DMS79 (cell line): Measurements from ENCODE around the gene PHEX.
"Not testable (repeated sequence)": the region's sequence is repeated elsewhere in the genome, so short reads cannot be mapped to it uniquely, and the experiment has no call there.

Experiments
- DNase-seq: peaks from one replicate; lab custom pipeline; 2025; lab: John Stamatoyannopoulos, UW

Gene PHEX

DNA sequence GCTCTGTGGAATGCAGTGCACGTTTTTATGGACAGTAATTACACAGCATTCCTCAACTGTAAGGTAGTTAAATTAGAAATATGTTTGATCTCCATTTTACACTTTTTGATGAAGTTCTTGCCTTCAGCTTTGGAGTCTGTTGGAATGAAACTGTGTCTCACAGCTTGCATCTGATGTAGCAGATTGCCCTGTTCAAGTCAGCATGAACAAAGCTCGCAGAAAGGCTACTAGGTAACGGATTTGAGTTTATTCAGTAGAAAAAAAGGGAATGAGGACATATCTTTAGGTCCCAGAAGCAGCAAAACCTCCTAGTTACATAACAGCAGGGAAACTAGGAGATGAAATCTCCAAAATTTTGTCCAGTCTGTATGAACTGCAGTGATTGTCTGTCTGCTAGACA lies 216.3 kb downstream of the PHEX start:
- no peak for DNase-seq

DNA sequence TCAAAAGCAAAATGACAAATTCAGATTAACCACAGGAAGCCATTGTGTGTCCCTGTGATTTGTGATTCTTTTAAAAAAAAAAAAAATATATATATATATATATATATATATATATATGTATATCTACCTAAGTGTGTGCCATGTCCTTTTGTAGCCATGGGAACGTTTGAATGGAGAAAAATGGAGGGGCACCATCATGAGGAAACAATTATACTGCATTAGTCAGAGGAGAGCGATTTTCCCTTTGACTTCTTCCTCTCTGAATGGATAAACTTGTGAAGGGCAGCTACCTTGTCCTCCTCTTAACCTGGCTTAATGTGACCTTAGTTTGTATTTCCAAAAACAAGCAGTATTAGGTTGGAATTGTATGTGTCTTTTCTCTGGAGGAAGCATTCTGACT lies 217.2 kb downstream of the PHEX start:
- no peak for DNase-seq

- DNase-seq: no peak
These were observed 236.6 kb downstream of the PHEX start for GRCh38 chrX:22268706-22269105.

DNA sequence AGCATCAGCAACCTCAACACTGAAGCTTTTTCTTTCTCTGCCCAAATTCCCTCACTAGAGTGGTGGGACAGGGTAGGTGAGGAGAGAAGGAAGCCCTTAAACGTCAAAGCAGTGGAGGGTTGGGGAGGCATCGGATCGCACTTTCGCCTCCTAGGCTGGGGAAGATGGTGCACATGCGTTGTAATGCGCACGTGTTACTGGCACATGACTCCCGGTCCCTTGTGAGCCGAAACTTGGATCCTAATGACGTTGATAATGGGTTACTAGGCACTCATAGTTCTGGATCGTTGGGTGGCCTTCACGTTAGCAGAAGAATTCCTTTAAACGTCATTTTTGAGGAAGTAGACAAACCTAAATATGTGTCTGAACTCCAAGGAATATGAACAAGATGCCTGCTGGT lies 240.5 kb downstream of the PHEX start, which contains the start of gene CBLL2:
Gene CBLL2 (plus strand): TSS at position 301 of the 400 bp plus-strand sequence. CDS start 79 bp downstream, at position 380.
- DNase-seq: no peak

DNA sequence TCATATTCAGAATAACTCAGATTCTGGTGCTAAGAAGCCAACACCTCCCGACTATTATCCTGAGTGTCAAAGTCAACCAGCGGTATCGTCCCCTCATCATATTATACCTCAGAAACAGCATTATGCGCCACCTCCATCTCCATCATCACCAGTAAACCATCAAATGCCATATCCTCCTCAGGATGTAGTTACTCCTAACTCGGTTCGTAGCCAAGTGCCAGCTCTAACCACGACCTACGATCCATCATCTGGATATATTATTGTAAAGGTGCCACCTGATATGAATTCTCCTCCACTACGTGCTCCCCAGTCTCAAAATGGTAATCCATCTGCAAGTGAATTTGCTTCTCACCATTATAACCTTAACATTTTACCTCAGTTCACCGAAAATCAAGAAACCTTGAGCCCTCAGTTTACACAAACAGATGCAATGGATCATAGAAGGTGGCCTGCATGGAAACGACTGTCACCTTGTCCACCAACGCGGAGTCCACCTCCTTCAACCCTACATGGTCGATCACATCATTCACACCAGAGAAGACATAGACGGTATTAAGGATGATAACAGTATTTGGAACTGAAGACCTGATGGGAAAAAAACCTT lies 241.7 kb downstream of the PHEX start:
- DNase-seq: no peak

- DNase-seq: no peak
These were observed 244.7 kb downstream of the PHEX start for GRCh38 chrX:22276781-22277180.

DNA sequence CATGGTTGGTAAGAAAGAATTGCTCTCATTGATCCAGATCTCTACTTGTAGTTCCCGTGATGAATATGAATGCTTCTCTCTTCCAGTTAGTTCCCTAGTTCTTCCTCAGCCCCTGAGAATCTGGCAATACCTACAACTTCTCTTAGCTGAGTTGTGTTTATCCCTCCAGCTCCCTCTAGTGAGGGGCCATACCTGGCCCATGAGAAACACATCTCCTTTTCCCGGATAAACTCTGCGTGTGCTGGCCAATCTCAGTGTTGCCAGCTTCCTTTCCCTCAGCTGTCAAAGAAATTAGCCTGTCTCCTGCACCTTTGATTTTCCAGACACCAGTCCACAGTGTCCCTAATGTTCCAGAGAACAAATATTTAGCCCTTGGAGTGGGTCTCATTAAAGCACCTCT lies 246.2 kb downstream of the PHEX start:
- DNase-seq: no peak

DNA sequence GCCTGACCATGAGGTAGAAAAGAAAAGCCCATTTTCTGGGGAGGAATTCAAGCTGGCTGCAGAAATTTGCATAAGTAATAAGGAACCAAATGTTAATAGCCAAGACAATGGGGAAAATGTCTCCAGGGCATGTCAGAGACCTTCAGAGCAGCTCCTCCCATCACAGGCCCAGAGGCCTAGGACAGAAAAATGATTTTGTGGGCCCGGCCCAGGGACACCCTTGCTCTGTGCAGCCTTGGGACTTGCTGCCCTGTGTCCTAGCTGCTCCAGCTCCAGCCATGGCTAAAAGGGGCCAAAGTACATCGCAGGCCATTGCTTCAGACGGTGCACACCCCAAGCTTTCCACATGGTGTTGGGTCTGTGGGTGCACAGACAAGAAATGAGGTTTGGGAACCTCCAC lies 257.1 kb downstream of the PHEX start:
- not testable (repeated sequence) for DNase-seq

DNA sequence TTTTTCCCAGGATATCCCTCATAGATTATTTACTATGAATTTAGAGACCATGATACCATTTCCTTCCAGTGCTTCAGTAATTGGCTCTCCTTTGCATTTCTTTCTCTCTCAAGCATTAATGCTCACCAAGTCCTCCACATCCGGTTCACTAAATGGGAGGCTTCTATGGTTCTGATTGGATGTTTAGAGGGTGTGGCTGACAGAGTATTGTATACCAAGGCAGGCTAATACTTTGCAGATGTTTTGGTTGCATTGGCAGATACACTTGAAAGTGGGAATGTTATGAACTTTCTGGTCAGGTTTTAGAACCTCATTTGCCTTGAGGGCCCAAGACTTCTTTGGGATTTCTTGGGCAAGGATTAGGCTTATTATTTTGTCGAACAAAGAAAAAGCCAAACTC lies 264.7 kb downstream of the PHEX start:
- DNase-seq: no peak

- no peak for DNase-seq
These were observed 268.0 kb downstream of the PHEX start for GRCh38 chrX:22300130-22300529.
